ENCODE results near the gene ZNF628. TPM values are rescaled to one million over a fixed set of nuclear protein-coding genes. Genes with fewer than 3 reads are reported as not detected.

Gene ZNF628
- total RNA-seq, 1 donor from 2014 or later = 9.7 TPM

DNA sequence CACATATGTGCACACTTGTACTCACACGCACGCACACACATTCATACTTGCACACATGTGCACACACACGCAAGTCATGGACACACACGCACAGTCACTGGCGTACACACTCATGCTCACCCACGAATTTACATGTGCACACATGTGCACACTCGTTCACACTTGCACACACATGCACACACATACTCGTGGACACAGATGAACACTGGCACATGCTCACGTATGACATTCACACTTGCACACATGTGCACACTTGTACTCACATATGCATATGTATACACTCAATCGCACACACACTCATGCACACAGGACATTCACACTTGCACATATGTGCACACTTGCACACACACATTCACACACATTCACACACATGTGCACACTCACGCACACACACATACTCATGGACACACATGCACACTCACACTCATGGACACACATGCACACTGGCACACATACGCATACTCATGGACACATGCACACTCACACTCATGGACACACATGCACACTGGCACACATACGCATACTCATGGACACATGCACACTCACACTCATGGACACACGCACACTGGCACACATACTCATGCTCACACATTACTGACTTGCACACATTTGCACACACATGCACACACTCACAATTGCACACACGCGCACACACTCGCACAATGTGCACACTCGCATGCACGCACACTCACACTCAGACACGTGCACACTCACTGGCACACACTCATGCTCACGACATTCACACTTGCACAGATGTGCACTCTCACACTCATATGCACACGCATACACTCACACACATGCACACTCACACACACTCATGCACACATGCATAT, 51.0 kb downstream of the ZNF628 start:
- DNase-seq (ENCODE audit: low spot score) = no peak

DNA sequence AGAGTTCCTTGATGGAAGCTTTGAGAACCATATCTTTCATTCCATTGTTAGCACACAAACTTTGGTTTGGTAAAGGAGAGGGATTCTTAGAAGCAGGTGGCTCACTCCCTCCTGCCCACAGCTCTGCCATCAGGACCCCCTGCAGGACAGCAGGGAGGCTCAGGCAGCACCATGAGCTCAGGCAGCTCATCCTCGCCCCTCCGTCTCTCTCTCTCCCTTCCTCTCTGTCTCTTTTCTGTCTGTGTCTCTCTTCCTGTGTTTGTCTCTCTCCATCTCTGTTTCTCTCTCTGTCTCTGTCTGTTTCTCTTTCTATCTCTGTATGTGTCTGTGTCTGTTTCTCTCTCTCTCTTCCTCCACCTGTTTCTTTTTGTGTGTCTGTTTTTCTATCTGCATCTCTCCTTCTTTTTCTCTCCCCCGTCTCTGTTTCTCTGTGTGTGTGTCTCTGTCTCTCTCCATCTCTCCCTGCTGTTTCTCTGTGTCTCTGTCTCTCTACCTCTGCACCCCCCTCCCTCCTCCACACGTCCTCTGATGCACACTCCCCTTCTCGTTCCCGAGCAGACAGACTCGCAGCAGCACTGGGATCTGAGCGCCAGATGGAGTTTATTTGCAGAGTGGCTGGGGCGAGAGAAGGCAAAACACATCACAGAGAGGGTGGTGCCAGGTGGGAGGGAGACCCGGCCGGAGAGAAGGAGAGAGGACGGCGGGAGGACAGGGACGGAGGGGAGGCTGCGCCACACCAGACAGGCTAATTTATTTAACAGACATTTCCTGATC, 51.8 kb downstream of the ZNF628 start:
- DNase-seq (ENCODE audit: low spot score) = no peak

DNA sequence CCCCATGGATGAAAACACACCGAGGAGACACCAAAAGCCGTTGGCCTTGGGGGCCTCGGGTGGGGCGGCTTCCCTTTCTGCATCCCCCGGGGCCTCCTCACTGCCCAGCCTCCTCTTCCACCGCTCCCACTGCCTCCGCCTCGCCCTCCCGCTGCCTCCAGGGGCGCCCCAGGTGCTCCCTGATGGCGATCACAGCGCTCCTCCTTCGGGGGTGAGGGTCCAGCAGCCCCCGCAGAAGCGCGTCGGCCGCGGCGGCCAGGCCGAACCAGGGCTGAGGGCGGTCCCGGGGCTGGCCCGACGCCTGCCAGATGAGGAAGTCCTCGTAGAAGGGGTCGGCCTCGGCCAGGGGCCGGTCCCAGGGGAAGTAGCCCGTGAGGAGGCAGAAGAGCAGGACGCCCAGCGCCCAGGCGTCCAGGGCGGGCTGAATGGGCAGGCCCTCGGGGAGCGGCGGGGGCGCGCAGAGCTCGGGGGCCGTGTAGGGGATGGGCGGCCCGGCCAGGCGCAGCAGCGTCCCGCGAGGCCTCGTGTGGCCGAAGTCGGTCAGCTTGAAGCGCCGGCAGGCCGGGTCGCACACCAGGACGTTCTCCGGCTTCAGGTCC, 53.3 kb downstream of the ZNF628 start:
- DNase-seq (ENCODE audit: low spot score) = no peak

DNA sequence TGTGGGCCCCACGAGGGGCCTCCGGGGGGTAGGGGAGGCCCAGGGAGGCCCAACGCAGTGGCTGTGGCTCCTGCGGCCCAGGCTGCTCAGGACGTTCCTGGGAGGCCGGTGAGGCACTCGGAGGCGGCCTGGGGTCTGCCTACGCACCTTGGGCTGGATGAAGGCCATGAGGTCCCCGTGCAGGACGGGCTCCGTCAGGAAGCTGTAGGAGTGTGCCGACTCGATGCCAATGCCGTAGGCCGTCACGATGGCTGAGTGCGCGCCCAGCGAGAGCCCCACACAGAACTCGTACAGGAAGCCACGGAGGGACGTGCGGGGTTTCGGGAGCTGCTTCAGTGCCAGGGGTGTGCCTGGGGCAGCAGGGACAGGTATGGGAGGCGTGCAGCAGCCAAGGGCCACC, 54.6 kb downstream of the ZNF628 start:
- DNase-seq (ENCODE audit: low spot score) = no peak

Other genes starting within 250 kb of the ZNF628 start
- gene TMEM86B, start 247.9 kb upstream of the ZNF628 start, total RNA-seq = 1.6 TPM
- 49.4 TPM for gene PPP6R1, start 217.6 kb upstream of the ZNF628 start, total RNA-seq
- 20.2 TPM for gene HSPBP1, start 196.5 kb upstream of the ZNF628 start, total RNA-seq
- 1.2 TPM for gene BRSK1, start 192.6 kb upstream of the ZNF628 start, total RNA-seq
- 7.1 TPM for gene TMEM150B, start 151.3 kb upstream of the ZNF628 start, total RNA-seq
- 6.8 TPM for gene KMT5C, start 136.7 kb upstream of the ZNF628 start, total RNA-seq
- not detected for gene COX6B2, start 121.9 kb upstream of the ZNF628 start, total RNA-seq
- gene GARIN5B, start 113.4 kb upstream of the ZNF628 start, total RNA-seq = not detected
- not detected for gene IL11, start 106.2 kb upstream of the ZNF628 start, total RNA-seq
- not detected for gene TMEM190, start 99.8 kb upstream of the ZNF628 start, total RNA-seq
- gene TMEM238, start 92.3 kb upstream of the ZNF628 start, total RNA-seq = 0.90 TPM
- gene RPL28, start 90.7 kb upstream of the ZNF628 start, total RNA-seq = 1,147 TPM
- 24.2 TPM for gene UBE2S, start 68.8 kb upstream of the ZNF628 start, total RNA-seq
- gene SHISA7, start 33.3 kb upstream of the ZNF628 start, total RNA-seq = not detected
- 53.2 TPM for gene ISOC2, start 15.0 kb upstream of the ZNF628 start, total RNA-seq
- not detected for gene C19orf85, start 11.9 kb upstream of the ZNF628 start, total RNA-seq
- 7.3 TPM for gene NAT14, start 8.6 kb downstream of the ZNF628 start, total RNA-seq
- 13.9 TPM for gene SSC5D, start 11.8 kb downstream of the ZNF628 start, total RNA-seq
- not detected for gene SBK2, start 60.5 kb downstream of the ZNF628 start, total RNA-seq
- 1.7 TPM for gene SBK3, start 68.9 kb downstream of the ZNF628 start, total RNA-seq
- gene ZNF579, start 104.2 kb downstream of the ZNF628 start, total RNA-seq = 10.9 TPM
- 12.8 TPM for gene FIZ1, start 122.9 kb downstream of the ZNF628 start, total RNA-seq
- 19.1 TPM for gene ZNF524, start 123.7 kb downstream of the ZNF628 start, total RNA-seq
- gene ZNF865, start 129.0 kb downstream of the ZNF628 start, total RNA-seq = 12.0 TPM
- 4.5 TPM for gene ZNF784, start 147.9 kb downstream of the ZNF628 start, total RNA-seq
- 39.6 TPM for gene ZNF580, start 164.4 kb downstream of the ZNF628 start, total RNA-seq
- 11.3 TPM for gene ZNF581, start 167.0 kb downstream of the ZNF628 start, total RNA-seq
- 16.4 TPM for gene CCDC106, start 171.6 kb downstream of the ZNF628 start, total RNA-seq
- 126 TPM for gene U2AF2, start 178.4 kb downstream of the ZNF628 start, total RNA-seq
- gene EPN1, start 198.6 kb downstream of the ZNF628 start, total RNA-seq = 114 TPM